Fibroblast of lung (primary cell): Measurements from ENCODE around the gene NCBP3.

ENCODE experiments used
- EZH2 ChIP-seq: IDR thresholded peaks from 2 replicates; pipeline ENCODE4 v1.5.1; 2012; ENCODE audit warnings: low read length, control low read depth, mild to moderate bottlenecking; ENCODE audit errors: missing control alignments
- TF ChIP-seq, protein P1 (sequence below), 2 donors: IDR thresholded peaks in 1 of 2; conservative IDR thresholded peaks in 1 of 2; 1 replicate in 1 of 2; 2 replicates in 1 of 2; pipeline ENCODE4 v1.5.1; 2011 to 2012; ENCODE audit warnings: low read length in 2 of 2, control low read depth in 1 of 2, inconsistent platforms in 1 of 2, low read depth in 1 of 2, mild to moderate bottlenecking in 1 of 2

DNA sequence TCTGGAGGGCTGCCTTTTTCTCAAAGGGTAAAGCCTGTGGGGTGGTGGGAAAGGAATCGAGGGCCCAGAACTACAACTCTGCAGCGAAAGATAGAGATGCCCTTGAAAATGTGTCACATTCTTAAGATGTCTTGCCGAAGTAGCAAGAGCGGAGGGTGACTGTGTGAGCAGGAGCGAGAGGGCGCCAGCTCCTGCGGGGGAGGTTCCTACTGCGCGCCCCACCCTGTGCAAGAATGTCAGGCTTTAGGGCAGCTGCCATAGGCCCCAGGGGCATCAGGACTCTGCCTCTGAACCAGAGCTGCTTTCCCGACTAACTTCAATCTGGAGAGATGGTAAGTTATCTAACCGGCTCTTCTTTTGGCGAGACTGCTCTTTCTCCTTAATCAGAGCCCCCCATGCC, 33.3 kb downstream of the NCBP3 start:
- TF ChIP-seq EZH2, result no peak
- TF ChIP-seq, protein P1, sequence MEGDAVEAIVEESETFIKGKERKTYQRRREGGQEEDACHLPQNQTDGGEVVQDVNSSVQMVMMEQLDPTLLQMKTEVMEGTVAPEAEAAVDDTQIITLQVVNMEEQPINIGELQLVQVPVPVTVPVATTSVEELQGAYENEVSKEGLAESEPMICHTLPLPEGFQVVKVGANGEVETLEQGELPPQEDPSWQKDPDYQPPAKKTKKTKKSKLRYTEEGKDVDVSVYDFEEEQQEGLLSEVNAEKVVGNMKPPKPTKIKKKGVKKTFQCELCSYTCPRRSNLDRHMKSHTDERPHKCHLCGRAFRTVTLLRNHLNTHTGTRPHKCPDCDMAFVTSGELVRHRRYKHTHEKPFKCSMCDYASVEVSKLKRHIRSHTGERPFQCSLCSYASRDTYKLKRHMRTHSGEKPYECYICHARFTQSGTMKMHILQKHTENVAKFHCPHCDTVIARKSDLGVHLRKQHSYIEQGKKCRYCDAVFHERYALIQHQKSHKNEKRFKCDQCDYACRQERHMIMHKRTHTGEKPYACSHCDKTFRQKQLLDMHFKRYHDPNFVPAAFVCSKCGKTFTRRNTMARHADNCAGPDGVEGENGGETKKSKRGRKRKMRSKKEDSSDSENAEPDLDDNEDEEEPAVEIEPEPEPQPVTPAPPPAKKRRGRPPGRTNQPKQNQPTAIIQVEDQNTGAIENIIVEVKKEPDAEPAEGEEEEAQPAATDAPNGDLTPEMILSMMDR (conservative IDR thresholded peaks at IDR 0.05 in 1 of 2, IDR thresholded peaks at IDR 0.05 in 1 of 2; ENCODE audit: low read depth in 1 of 2, low read length in 2 of 2), result no peak
